ENCODE measurements around the gene TMEM181.
"Not testable (repeated sequence)": the region's sequence is repeated elsewhere in the genome, so short reads cannot be mapped to it uniquely, and the experiment has no call there.

TMEM181 gene

GRCh38 chr6:158624684-158625682 is 65.1 kb downstream of the TMEM181 start:
- DNase-seq, result no peak

- DNase-seq, result no peak
These were observed 66.0 kb downstream of the TMEM181 start for GRCh38 chr6:158625881-158626305.

GRCh38 chr6:158626360-158627167 is 66.7 kb downstream of the TMEM181 start:
- DNase-seq, result no peak

GRCh38 chr6:158627168-158627939 is 67.5 kb downstream of the TMEM181 start:
- no peak for DNase-seq

GRCh38 chr6:158627940-158628211 is 68.0 kb downstream of the TMEM181 start:
- DNase-seq, result no peak

- DNase-seq, result no peak
These were observed 68.7 kb downstream of the TMEM181 start for GRCh38 chr6:158628542-158628941.

GRCh38 chr6:158629367-158630221 is 69.7 kb downstream of the TMEM181 start:
- peak; percentile 75 for DNase-seq

GRCh38 chr6:158630938-158631616 is 71.2 kb downstream of the TMEM181 start:
- DNase-seq, result no peak

- peak; percentile 76 for DNase-seq
These were observed 72.0 kb downstream of the TMEM181 start for GRCh38 chr6:158631678-158632537.

- not testable (repeated sequence) for DNase-seq
These were observed 72.7 kb downstream of the TMEM181 start for GRCh38 chr6:158632538-158633119.

- no peak for DNase-seq
These were observed 73.2 kb downstream of the TMEM181 start for GRCh38 chr6:158633127-158633526.

GRCh38 chr6:158634695-158635426 is 75.0 kb downstream of the TMEM181 start:
- no peak for DNase-seq

- DNase-seq, result no peak
These were observed 75.7 kb downstream of the TMEM181 start for GRCh38 chr6:158635427-158636073.

- DNase-seq, result no peak
These were observed 76.9 kb downstream of the TMEM181 start for GRCh38 chr6:158636778-158637177.

GRCh38 chr6:158638324-158638854 is 78.5 kb downstream of the TMEM181 start:
- DNase-seq, result no peak

- DNase-seq, result no peak
These were observed 79.2 kb downstream of the TMEM181 start for GRCh38 chr6:158639056-158639455.

- no peak for DNase-seq
These were observed 80.6 kb downstream of the TMEM181 start for GRCh38 chr6:158640519-158640918.

GRCh38 chr6:158642097-158642601 is 82.3 kb downstream of the TMEM181 start:
- no peak for DNase-seq
